HepG2 (cell line): Measurements from ENCODE around the gene SGPL1.

Experiments
- GLI4 ChIP-seq: sonication (generic); formaldehyde crosslinking; IDR thresholded peaks from 2 replicates; pipeline ENCODE4 v1.5.1; 2020; ENCODE audit warnings: missing genetic modification reagents, mild to moderate bottlenecking, moderate library complexity, borderline replicate concordance
- NFYC ChIP-seq: IDR thresholded peaks from 2 replicates; pipeline ENCODE4 v1.6.1; 2016; ENCODE audit warnings: missing genetic modification reagents, missing compliant biosample characterization
- NR2F1 ChIP-seq, 2 experiments: fragments of 450-650 bp in 1 of 2; formaldehyde crosslinking in 1 of 2; IDR thresholded peaks; 2 replicates each; pipeline versions ENCODE4 v1.5.0 to v1.6.1; 2016 to 2020; ENCODE audit warnings: mild to moderate bottlenecking in 1 of 2, missing compliant biosample characterization in 1 of 2, missing genetic modification reagents in 1 of 2, moderate library complexity in 1 of 2

DNA sequence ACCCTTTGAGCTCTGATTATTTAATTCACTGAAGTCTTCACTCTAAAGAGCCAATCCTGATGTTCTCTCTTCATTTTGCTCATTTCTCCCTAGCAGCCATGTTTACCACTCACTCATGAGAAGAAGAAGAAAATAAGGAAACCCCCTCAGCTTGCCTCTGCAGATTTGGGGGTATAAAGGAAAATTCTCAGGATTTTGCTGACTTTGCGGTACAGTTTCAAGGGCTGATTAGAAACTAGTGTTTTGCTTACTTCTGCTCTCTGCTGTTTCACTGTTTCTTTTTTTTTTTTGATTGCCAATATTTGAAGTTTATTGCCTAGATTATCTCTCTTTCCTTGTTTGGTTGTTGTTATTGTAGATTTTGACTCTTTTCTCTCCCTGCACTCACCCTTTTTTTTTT is 49.2 kb downstream of the SGPL1 start:
- no peak for TF ChIP-seq NFYC
- no peak for TF ChIP-seq NR2F1 (CRISPR knock-in tag; IDR thresholded peaks at IDR 0.05)
- TF ChIP-seq GLI4 (CRISPR knock-in tag), result no peak
